GM18873 (cell line): ENCODE results near the gene ACBD4.
A peak's percentile ranks its signal among the peaks of the same experiment; 100 is the strongest.

Experiments used
- ATAC-seq: cut with Tn5 transposase; IDR thresholded peaks from one replicate; pipeline ENCODE4 v1.9.1; 2021; ENCODE audit warnings: mild to moderate bottlenecking, moderate library complexity, moderate number of reproducible peaks; ENCODE audit not compliant: unreplicated experiment, low FRiP score

Gene ACBD4, protein sequence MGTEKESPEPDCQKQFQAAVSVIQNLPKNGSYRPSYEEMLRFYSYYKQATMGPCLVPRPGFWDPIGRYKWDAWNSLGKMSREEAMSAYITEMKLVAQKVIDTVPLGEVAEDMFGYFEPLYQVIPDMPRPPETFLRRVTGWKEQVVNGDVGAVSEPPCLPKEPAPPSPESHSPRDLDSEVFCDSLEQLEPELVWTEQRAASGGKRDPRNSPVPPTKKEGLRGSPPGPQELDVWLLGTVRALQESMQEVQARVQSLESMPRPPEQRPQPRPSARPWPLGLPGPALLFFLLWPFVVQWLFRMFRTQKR

DNA sequence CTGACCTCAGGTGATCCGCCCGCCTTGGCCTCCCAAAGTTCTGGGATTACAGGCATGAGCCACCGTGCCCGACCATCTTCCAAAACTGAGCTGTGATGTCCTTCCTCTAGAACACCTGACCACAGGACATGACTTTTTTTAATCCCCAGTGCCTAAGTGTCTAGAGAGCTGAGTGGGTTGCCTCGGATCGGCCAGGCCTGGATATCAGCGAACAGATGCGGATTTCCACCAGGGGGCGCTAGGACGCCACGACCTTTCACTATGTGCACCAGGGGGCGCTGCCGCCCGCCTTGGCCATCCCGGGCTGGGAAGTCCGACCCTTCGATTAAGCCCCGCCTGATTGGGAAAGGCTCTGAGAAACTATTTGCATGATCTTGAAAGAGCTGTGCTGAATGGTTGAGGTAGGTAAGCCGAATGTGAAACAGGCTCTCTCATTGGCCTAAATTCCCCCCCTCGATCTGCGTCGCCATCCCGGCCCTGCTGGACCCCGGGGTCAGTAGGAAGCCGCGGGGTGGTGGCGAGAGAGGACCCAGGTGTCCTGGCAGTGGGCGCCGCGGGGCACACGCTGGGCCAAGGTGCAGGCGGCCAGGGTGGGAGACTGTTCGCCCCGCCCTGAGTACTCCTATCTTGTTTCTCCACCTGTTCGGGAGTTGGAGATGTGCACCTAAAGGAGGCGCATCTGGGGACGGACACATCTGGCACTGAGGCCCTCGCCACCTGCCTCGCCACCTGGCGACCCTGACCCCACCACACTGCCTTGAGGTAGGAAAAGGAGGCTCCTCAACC, at the start of gene ACBD4:
TSS of gene ACBD4 (plus strand) at position 496 of the 786 bp plus-strand sequence. CDS start 458 bp downstream, outside the sequence.
- ATAC-seq: peak; percentile 87

DNA sequence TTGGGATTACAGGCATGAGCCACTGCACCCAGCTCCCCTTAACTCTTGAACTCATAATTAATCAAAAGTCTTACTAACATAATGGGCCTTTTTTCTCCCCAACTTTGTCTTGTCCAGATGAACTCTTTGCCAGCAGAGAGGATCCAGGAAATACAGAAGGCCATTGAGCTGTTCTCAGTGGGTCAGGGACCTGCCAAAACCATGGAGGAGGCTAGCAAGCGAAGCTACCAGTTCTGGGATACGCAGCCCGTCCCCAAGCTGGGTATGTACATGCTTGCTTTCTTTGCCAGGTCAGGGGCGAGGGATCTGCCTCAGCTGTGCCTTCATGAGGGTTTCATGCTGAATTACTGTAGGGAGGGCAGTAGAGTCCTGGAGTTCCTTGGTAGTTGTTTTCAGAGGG, 49.1 kb upstream of the ACBD4 start:
- no peak for ATAC-seq

DNA sequence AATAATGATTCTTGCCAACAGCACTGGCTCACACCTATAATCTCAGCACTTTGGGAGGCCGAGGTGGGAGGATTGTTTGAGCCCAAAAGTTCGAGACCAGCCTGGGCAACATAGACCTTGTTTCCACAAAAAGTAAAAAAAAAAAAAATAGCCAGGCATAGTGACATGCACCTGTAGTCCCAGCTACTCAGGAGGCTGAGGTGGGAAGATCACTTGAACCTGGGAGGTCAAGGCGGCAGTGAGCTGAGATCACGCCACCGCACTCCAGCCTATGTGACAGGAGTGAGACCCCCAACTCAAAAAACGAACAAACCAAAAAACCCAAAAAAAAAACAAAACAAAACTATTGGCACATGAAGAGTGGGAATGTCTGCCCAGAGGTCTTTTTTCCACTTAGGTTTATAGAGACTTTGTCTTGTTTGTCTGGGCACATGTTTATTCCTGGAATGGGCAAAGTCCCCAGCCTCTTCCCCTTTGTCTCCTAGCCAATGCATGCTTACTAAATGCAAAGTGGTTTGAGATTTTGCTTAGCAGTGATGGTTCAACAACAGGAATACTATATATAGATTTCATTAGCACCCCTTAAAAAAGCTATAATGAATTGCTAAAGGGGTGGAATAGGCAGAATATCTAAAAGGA, 48.5 kb upstream of the ACBD4 start:
- ATAC-seq: no peak

DNA sequence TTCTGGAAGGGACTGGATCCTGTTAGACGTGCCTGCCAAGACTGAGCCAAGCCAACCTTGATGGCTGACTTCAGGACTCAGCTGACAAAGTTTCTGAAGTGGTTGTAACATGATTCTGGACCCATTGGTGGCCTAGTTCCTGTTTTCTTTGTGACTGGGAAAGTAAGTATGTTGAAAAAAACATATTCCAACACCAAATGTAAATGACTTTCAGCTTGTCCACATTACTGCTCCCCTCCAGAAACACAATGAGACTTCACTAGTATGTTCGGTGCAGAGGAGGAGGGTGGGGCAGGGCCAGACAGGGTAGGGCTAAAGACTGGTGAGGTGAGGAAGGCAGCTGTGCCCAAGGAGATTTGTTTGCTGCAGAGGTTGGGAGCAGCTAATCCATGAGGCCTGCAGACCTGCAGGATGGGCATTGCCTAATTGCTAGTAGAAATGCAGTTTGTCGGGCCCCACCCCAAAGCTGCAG, 47.9 kb upstream of the ACBD4 start:
- no peak for ATAC-seq

DNA sequence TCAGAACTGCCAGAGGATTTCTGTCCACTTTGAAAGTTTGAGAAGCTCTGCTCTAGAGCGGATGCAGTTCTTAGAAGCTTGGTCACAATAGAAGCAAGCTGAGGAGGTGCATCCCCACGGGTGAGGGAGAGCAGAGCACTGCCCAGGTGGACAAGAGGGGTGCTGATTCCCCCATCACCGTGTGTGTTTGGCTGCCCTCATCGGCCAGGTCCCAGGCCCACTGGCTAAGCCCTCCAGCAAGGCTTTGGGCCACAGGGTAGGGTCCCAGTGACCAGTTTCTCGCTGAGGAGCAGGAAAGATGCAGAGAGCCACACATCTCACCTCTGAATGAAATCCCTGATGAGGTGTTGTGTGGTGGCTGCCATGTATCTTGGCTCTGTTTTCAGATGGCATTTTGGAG, 47.5 kb upstream of the ACBD4 start:
- no peak for ATAC-seq

DNA sequence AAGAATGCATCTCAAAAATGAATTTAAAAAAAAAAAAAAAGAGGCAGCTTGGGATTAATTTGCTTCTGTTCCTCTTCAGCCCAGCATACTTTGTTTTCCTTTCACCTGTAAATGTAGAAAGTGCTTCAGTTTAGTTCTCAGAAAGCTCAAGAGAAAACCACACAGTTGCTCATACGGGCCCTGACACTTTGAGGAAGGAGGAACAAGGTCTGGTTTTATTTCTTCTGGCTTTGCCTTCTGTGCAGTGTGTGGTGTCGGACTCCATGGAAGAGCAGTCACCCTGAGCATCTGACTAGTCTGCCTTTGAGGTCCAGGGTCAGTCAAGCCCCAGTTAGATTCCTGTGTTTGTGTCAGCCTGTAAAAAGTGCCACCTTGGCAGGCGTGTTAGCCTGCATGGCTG, 46.7 kb upstream of the ACBD4 start:
- no peak for ATAC-seq

DNA sequence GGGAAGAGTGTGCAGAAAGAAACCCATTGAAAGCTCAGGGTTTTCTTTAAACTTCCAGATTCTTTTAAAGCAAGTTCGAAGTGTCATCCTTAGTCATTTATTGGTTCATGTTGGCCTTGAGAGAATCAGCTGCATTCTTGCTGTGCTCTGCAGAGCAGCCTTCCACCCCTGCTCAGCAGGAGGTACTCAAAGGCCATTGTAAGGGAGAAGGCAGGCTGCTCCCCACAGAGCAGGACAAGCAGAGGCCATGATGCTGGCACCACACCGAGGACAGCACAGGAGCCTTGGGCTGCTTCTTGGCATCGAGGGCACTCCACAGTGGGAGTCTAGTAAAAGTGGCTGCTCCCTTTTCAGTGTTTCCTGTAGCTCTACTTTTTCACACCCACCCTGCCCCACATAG, 44.8 kb upstream of the ACBD4 start:
- no peak for ATAC-seq

DNA sequence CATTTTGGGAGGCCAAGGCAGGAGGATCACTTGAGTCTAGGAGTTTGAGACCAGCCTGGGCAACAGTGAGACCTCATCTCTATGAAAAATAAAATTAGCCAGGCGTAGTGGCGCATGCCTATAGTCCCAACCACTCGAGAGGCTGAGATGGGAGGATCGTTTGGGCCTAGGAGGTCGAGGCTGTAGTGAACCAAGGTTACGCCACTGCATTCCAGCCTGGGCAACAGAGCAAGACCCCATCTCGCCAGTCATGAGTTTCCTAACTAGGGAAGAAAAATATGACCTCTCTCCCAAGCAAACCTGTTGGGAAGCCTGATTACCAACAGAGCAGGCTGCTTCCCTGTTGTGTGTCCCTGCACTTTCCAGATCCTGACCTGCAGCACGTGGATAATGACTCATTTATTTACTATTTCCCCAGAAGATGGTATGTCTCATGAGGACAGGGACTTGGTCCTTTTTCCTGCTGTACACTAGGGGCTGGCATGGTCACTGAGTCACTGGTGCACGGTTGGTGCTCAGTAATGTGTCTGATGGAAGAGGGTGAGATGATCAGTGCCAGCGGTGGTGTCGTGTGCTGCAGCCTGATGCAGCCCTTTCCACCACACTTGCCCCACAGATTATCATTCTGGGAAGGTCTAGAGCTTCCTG, 43.6 kb upstream of the ACBD4 start:
- ATAC-seq: no peak

DNA sequence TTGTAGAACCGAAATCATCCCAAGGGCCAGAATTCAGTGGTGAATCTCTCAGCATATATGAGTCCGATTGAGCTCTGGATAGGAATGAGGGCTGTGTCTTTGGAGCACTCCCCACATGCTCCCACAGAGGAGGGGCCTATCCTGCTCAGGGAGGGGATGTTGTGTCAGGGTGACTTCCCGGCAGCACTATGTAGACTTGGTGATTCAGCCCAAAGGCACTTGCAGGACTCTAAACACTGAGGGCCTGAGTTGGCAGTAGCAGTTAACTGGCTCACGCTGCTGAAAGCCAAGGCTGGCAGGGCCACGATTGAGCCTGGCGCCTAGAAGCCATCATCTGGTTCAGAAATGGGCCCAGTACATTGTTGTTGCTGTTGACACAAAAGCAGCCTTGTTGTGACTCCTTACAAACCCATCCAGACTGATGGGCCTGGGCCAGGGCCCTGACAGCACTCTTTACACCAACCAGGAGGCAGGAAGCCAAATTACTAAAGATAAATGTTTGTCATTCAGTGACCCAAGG, 42.5 kb upstream of the ACBD4 start:
- ATAC-seq: no peak

DNA sequence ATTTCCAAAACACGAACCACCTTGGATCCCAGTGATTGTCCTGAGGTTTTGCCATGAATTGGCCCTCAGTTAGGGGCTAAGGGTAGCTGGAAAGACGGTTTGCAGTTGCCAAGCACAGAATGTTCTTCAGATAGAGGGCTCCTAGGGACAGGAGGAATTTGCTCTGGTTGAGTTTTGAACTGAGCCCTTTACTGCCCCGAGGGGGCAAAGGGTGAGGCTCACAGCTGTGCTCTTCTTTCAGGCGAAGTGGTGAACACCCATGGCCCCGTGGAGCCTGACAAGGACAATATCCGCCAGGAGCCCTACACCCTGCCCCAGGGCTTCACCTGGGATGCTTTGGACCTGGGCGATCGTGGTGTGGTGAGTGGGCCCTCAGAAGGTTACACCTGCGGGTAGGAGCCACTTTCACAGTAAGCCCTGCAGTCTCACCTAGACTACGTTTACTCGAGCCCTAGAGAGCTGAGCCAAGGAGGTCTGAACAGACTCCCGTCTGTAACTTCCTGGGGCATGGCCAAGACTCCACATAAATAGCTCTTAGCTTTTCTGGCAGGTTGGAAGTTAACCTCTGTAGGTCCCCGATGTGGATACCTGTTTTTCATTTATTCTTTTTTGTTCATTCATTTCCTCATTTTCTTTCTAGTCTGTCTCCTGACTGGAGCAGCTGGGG, 41.9 kb upstream of the ACBD4 start:
- no peak for ATAC-seq

DNA sequence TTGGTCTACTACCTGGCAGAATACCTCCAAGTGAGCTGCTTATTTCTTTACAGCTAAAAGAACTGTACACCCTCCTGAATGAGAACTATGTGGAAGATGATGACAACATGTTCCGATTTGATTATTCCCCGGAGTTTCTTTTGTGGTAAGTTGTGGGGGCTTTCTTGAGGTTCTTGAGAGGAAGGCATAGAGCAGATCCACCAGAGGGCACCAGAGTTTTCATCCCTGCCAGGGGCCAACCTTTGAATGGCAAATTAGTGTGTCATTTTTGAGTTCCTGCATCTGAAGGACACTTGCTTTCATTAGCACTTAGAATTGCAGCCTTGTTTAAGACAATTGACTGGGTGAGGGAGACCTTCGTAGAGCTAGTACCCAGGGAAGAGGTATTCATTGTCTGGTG, 39.3 kb upstream of the ACBD4 start:
- ATAC-seq: no peak

DNA sequence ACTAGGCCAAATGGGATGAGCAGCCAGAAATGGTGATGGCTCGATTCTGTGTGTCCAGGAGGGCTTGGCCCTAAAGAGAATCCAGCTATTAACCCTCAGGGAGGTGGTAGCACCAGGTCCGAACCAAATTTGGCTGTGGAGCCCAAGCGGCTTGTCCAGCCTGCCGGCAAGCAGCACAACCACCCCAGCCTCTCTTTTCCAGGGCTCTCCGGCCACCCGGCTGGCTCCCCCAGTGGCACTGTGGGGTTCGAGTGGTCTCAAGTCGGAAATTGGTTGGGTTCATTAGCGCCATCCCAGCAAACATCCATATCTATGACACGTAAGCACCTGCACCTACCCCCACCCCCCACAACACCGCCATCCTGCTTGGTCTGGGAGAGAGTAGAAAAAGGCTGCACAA, 38.6 kb upstream of the ACBD4 start:
- ATAC-seq: no peak

DNA sequence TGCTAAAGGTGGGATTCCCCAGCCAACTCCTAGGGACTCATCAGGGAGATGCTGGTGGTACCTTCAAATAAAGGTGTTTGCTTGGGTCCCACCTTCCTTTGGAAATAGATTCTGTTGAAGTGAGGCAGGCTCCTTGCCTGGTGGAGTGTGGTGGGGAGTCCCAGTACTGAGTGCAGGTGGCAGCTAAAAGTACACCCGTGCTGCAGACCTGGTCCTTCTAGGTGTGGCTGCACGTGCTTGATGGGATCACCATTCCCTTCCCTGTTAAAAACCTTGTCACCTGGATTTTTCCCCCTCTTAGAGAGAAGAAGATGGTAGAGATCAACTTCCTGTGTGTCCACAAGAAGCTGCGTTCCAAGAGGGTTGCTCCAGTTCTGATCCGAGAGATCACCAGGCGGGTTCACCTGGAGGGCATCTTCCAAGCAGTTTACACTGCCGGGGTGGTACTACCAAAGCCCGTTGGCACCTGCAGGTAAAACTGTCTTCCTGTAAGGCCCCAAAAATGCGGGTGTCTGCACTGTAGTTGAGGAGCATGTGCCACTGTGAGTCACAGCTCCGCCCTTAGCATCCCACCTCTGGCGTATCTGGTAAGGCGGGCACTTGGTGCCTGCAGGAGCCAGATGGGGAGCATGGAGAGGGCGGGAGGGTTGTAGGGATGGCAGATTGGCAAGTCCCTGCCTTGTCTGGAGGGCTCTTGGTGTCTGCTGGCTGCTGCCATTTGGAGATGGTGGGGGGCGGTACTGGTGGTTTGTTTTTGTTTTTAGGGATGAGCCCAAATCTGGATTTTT, 37.2 kb upstream of the ACBD4 start:
- ATAC-seq: no peak

DNA sequence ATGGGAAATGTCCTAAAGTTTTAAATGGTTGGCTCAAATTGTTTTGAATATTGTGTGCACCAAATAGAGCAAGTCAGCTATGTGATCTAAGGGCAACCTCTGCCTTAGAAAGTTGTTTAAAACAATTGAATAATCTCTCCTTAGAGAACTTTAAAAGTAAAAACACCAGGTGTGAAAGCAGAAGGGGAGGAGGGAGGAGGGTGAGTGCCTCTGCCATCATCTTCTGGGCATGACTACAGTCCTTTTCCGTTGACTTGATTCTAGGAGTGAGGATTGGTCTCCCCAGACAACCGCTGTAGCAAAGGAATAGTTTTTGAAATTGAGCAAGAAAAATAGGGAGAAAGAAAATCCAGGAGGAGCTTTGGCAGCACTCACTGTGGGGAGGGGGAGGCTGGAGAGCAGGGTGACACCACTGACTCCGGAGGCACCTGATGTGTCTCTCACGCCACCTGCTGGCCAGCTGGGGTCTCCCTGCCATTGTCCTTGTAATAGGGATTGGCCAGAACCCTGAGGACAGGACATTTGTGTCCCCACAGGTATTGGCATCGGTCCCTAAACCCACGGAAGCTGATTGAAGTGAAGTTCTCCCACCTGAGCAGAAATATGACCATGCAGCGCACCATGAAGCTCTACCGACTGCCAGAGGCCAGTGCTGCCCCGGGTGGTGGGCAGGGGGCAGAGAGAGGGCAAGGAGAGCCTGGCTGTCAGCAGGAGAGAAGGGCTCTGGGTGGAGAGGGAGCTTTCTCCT, 36.4 kb upstream of the ACBD4 start:
- no peak for ATAC-seq

DNA sequence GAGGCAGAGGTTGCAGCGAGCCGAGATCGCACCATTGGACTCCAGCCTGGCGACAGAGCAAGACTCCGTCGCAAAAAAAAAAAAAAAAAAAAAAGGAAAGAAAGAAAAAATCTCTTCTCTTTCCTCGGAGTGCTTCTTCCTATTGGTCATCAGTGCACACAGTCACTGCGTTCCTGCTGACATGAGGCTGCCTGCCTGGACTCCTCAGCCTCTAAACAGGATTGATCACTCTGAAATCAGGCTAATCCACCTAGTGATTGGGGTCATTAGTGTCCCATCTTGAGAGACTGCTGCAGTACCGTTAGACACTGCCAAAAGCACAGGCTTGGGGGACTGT, 34.0 kb upstream of the ACBD4 start:
- ATAC-seq: no peak

DNA sequence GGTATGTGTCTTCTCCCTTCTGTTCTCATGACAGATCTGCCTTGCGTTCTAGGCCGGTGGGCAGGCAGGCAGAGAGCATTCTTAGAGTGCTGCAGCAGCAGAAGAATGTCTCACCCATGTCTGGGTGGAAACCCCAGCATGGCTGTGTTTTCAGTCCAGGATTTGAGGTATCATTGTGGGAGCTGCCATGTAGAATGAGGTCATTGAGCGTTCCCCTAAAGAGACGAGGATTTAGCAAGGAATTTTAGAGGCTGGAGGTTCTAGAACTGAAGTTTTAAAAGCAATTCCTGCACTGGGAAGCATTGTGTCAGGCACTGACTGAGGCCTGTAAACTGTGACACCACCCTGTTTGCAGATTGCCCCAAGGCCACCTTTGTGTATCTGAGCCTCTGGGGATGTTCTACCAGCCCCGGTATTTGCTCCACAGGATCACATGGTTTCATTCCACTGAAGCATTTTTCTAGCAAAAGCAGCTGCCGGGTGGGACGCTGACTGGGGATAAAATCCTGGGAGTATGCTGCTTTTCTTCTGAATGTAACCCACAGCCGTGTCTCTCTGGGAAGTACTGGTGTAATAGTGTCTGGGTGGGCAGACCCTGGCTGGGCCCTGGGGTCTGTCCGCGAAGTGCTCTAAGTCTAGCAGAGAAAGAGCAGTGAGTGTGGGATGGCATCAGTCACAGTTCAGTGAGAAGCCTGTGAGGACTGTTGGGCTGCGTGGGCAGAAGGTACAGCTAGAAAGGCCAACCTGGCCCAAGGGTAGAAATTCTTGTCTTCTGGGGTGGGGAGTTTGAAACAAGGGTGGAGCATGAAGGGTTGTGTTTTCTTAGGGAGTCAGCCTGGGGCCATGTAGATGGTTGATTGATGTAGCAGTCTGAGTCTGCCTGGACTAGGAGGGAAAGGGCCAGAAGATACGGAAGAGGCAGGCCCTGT, 33.3 kb upstream of the ACBD4 start:
- no peak for ATAC-seq

DNA sequence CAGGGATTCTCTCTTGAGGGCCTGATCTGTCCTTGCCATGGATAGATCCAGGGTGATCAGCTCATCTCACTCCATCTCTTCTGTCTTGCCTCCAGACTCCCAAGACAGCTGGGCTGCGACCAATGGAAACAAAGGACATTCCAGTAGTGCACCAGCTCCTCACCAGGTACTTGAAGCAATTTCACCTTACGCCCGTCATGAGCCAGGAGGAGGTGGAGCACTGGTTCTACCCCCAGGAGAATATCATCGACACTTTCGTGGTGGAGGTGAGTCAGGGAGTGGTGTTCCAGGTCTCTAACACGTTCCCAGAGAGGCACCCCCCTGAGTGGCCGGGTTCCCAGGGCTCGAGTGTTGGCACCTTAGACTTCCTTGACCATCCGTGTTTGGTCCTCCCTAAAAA, 32.6 kb upstream of the ACBD4 start:
- no peak for ATAC-seq

DNA sequence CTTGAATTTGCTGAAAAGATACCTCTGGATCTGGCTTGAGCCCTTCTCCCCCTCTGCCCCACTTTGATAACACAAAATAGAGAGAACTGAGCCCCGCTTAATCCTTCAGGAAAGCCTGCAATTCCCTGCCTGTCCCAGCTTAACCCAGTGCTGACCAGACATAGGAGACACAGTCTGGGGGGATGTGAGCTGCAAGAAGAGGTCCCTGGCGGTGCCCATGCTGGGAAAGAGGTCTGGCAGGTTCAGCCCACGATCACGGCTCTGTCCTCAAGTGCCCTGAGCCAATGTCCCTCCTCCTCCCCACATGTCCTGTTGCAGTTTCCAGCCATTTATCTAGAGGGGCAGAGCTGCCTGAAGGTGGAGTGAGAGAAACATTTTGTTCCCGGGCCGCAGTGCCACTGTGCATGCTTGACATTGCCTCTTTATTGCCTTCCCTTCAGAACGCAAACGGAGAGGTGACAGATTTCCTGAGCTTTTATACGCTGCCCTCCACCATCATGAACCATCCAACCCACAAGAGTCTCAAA, 32.2 kb upstream of the ACBD4 start:
- ATAC-seq: no peak
